Stimulated activated CD8-positive, alpha-beta memory T cell treated with anti-CD3 and anti-CD28 coated beads, Interleukin-4, amount 100 ng/mL, for 24 hours (primary cell): ENCODE results near the gene SLC46A2.

Source experiments
- DNase-seq: peaks from one replicate; pipeline ENCODE4 v3.0.0-alpha.2; 2020; ENCODE audit warnings: low read depth

SLC46A2 gene, protein sequence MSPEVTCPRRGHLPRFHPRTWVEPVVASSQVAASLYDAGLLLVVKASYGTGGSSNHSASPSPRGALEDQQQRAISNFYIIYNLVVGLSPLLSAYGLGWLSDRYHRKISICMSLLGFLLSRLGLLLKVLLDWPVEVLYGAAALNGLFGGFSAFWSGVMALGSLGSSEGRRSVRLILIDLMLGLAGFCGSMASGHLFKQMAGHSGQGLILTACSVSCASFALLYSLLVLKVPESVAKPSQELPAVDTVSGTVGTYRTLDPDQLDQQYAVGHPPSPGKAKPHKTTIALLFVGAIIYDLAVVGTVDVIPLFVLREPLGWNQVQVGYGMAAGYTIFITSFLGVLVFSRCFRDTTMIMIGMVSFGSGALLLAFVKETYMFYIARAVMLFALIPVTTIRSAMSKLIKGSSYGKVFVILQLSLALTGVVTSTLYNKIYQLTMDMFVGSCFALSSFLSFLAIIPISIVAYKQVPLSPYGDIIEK

DNA sequence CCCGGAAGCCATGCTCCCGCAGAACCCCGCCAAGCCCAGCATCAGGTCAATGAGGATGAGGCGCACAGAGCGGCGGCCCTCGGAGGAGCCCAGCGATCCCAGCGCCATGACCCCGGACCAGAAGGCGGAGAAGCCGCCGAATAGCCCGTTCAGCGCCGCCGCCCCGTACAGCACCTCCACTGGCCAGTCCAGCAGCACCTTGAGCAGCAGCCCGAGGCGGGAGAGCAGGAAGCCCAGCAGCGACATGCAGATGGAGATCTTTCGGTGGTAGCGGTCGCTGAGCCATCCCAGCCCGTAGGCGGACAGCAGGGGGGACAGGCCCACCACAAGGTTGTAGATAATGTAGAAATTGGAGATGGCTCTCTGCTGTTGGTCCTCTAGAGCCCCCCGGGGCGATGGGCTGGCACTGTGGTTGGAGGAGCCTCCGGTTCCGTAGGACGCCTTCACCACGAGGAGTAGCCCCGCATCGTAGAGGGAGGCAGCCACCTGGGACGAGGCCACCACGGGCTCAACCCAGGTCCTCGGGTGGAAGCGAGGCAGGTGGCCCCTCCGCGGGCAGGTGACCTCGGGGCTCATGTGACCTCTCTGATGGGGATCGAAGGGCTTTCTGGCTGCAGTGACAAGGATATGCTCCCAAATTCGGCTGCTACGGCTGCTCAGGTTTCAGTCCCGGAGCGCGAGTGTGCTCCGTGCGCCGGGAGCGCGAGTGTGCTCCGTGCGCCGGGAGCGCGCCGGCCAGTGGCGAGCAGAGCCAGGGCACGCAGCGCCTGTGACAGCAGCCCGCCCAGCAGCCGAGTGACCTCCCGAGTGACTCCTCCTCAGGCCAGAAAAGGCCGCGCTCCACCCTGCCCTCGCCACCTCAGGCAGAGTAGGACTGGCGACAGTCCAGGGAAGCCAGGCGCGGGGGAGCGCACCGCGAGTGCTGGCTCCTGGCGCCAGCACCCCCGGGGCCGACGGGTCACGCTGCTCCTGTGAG, at the start of gene SLC46A2:
TSS of gene SLC46A2 (minus strand) at position 771 of the 976 bp plus-strand sequence. CDS start at position 576, 195 bp downstream.
- no peak for DNase-seq

DNA sequence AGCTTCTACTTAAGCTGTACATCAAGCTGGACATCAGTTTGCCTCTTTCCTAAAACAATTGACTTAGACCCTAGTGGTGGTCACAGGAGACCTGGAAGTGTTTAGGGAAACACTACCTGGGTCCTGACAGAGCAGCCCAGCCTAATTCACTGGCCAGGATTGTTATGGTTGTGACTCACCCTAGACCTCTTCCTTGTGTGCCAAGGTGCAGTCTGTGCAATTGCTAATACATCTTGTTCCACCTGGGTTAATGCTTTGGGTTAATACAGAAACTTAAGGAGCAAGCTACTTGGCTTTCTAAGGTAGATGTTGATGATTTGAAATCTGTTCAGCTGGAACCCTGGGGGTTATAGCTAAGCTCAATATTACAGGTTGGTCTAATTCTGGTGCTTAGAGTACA, 48.7 kb upstream of the SLC46A2 start:
- DNase-seq: no peak

GRCh38 chr9:112933696-112934095, 43.0 kb upstream of the SLC46A2 start:
- DNase-seq: no peak

- no peak for DNase-seq
These were observed 34.5 kb upstream of the SLC46A2 start for GRCh38 chr9:112925058-112925641.

DNA sequence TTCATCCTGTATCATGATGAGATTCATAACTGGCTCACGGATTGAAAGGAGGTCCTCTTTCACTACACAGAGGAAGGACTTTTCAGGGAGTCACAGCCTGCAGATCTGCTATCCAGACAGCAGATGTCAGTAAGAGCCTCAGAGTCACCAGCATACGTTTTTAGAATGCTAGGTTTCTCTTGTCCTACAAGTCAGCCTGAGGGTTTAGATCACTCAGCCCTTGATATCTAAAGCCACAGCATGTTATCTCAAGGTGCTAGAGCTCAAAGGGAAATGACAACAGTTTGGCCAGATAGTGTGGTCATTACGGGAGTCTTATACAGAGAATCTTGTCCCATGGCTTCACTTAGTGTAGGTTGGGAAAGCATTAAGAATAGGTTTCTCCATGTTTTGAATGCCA, 30.9 kb upstream of the SLC46A2 start:
- no peak for DNase-seq

- no peak for DNase-seq
These were observed 27.3 kb upstream of the SLC46A2 start for GRCh38 chr9:112917987-112918362.

DNA sequence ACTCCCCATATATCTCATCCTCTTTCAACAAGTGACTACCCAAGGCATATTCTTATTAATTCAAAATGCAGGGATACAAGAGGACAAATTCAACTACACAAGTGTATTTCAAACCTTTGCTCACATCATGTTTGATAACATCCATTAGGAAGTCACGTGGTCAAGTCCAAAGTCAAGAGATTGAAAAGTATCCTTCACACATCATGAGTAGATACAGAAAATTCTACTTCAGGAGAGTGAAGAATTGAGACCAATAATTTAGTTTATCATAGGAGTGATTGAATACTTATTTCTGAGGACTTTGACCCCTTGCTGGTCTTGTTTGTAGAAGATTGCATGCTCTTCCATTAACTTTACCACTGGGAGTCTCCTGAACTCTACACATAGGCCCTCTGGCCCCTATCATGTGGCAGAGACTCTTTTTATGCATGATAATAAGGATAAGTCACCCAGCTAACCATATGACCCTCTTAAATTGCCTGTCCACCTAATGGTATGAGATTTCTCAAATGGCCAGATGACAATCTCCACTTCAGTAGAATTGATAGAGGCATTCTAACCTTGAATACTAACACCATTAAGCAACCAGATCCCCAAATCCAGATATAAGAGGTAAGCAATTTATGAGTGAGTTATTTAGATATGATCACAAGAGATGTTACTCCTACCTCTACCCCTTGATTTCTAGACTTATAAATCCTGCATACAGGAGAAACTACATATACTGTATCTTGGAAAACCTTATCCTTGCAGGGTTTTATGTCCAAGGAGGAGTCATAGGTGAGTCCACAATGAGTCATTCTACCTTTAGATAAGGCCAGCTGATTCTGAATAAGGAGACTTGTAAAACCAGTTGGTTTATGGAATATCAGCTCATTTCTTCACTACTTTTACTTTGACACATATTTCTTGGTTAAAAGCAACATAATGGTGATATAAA, 26.6 kb upstream of the SLC46A2 start:
- no peak for DNase-seq

DNA sequence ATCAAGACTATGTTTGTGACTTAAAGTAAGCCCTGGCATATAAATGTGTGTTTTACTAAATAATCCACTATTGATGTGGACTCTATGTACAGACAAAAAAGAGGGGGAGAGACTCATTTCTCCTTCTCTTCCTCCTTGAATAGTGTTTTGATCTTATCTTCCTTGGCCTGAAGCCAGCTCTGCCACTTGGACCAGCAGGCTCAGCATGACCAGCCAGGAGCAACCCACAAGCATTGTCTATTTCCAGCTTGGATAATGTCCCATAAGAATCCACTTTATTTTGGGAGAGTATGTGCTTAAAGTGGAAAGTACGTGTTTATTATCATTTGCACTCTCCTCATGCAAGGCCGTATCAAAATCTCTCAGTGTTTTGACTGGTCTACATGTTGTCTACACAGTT, 23.8 kb upstream of the SLC46A2 start:
- no peak for DNase-seq

DNA sequence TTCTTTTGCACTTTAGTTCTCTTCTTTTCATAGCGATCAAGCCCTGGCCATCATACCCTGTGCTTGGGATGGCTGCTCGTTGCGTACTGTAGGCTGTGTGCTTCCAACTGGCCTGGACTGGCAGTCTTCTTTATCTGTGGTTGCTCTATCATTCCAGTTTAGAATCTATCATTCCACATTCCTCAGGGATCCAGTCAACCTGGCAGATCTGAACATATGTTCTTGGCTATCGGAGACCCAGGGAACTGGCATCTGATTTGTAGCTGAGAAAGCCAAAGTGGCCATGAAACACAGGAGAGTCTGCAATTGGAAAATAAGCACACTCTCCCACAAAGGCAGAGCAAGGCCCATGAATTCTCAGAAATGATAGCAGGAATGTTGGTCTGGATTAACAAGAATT, 22.6 kb upstream of the SLC46A2 start:
- DNase-seq: no peak

GRCh38 chr9:112912636-112913035, 22.0 kb upstream of the SLC46A2 start:
- DNase-seq: no peak

GRCh38 chr9:112911736-112912135, 21.1 kb upstream of the SLC46A2 start:
- DNase-seq: no peak

GRCh38 chr9:112905084-112905483, 14.4 kb upstream of the SLC46A2 start:
- DNase-seq: no peak

GRCh38 chr9:112900901-112901300, 10.2 kb upstream of the SLC46A2 start:
- no peak for DNase-seq

DNA sequence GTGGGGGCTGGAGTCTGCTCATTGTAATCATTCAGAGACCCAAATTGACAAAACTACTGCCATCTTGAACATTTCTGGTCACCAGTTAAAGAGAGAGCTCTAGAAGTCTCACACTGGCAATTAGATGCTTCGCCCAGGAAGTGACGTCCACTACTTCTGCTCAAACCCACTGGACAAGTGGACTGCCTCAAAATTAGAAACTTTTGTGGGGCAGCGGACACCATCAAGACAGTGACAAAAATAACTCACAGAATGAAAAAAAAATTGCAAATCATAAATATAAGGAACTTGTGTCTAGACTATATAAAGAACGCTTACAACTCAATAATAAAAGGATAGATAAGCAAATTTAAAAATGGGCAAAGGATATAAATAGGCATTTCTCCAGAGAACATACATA, 9.8 kb upstream of the SLC46A2 start:
- no peak for DNase-seq

GRCh38 chr9:112898872-112899311, 8.2 kb upstream of the SLC46A2 start:
- DNase-seq: no peak

DNA sequence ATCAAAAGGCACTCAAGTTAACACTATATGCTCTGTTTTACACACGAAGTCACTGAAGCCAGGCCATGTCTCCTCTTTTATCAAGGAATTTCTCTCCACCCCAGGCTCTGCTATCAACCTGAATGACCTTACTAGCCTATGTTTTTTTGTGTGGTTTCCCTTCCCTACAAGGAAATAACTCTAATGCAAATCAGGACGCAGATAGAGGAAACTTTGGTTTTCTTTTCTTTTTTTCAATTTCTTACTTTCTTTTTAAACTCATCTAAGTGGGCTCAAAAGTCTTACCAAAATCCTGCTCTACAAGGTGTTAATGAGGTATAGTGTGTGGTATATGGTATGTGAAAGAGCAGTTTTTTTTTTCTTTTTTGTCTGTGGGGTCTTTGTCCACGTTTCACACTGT, 5.5 kb upstream of the SLC46A2 start:
- no peak for DNase-seq

GRCh38 chr9:112894699-112895098, 4.0 kb upstream of the SLC46A2 start:
- no peak for DNase-seq

- no peak for DNase-seq
These were observed 3.4 kb upstream of the SLC46A2 start for GRCh38 chr9:112894041-112894440.

- no peak for DNase-seq
These were observed 2.3 kb upstream of the SLC46A2 start for GRCh38 chr9:112892981-112893380.

GRCh38 chr9:112891521-112891920, 845 bp upstream of the SLC46A2 start:
- no peak for DNase-seq

DNA sequence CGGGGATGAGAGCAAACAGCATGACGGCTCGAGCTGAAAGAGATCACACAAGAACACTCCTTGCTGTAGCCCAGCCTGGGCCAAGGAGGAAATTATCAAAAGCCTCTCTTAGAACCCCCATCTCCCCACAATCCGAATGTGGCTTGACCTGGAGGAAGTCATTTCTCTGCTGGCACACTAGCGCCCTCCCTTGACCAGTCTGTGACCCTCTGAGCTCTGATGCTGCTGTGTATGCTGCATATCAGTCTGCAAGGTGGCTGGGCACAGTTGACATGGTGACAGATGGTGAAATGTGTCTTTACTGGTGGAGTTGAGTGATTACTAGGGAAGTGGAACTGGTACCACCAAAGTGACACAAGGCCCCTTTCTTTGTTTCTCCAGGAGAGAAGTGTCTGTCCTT, 3.3 kb downstream of the SLC46A2 start:
- DNase-seq: no peak
